Measurements from ENCODE around the gene MRPL23.

The MRPL23 gene

DNA sequence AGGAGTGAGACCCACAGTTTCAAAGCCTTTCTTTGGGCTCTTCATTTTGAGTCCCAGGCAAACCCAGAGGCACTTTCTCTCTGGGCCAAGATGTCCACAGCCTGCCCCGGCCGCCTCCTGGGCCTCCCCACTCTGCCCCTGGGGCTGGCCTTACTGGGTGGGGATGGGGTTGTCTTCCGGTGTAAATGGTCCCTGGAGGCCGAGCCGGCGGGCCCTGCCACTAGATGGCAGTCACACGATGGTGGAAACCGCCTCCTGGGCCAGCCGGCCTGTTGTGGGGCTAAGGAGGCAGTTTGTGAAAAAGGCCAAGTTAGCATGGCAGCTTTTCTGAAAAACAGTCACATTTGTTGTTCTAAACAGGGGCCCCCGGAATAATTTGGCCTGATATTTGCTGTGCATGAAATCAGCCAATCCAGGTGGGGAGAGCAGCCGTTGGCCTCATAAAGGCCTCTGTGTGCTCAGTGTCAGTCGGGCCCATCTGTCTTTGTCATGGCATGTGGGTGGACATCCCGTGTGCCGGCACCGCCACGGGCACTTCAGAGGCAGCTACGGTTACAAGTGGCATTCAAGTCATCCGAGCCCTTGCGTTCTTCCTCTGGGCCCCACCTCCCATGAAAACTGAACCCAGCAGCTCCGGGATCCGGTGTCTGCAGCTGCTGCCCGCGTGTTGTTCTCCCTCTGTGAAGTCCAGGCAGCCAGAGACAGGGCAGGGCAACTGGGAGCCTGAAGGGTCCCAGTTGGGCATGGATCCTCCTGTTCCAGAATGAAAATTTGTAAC lies 6.5 kb downstream of the MRPL23 start:
- no peak for DNase-seq (ENCODE audit: low read depth in 3 of 3)

DNA sequence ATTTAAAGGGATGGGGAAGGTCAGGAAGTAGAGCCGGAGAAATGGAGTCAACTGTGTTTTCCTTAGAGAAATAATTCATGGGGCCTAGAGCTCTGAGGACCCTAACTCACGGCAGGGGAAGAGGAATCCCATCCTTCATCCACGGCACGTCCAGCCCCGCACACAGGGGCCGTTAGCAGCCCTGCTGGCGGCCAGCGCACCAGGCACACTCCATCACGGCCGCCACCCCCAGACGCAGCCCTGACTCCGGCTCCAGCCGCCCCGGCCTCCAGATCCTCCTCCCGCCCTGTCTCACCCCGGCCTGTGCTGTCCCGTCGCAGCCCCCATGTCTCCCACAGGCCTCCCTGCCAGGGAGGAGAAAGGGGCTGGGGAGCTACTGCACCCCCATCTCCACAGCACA lies 11.2 kb downstream of the MRPL23 start:
- no peak for DNase-seq (ENCODE audit: low read depth in 3 of 3)

GRCh38 chr11:1959786-1960185 lies 12.7 kb downstream of the MRPL23 start:
- no peak for DNase-seq (ENCODE audit: low read depth in 3 of 3)

- no peak for DNase-seq (ENCODE audit: low read depth in 3 of 3)
Measured at GRCh38 chr11:1963864-1964263, 16.7 kb downstream of the MRPL23 start.

GRCh38 chr11:1964348-1964747 lies 17.2 kb downstream of the MRPL23 start:
- no peak for DNase-seq (ENCODE audit: low read depth in 3 of 3)

DNA sequence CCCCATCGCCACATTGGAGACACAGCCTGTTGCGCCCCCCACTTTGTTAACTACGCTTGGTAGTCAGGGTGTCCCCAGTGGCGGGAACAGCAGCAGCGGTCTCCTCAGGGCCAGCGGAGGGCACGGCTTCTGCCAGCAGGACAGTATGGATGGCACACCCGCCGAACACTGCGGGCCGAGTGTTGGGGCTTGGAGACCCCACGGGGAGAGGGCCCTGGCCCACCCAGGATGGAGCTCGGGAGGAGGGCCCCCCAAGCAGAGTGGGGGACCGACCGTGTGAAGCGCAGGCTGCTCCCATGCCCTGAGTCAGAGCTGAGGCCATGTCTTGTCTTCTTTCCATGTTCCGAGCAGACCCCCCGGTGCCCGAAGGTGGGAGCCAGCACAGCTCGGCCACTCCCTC lies 17.8 kb downstream of the MRPL23 start:
- DNase-seq (ENCODE audit: low read depth in 3 of 3) = no peak

GRCh38 chr11:1966531-1966930 lies 19.4 kb downstream of the MRPL23 start:
- DNase-seq (ENCODE audit: low read depth in 3 of 3) = no peak

DNA sequence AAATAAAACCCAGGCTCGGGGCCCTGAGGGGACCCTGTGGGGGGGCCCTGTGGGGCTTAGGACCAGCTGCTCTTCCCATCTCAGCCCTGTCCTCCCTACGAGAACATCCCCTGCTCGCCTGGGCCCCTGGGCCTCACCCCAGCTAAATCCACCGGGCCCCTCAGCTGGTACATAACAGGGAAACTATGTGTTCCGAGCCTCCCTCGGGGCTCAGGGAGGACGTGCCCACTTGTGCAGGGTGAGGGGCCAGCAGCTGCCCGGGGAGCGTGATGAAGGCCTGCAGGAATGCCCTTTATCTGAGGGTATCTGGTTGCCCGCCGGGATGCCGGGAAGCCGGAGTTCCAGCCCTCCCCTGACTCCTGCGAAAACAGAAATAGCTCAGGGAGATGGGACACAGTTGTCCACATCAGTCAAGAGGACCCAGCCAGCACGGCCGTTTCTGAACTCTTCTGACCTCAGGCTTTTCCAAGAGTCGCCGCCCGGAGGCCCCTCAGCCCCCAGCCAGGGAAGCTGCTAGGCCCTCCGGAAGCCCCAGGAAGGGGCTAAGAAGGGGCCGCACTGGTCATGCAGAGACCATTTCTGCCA lies 20.6 kb downstream of the MRPL23 start:
- no peak for DNase-seq (ENCODE audit: low read depth in 3 of 3)

GRCh38 chr11:1968454-1969002 lies 21.4 kb downstream of the MRPL23 start:
- DNase-seq (ENCODE audit: low read depth in 3 of 3) = no peak

GRCh38 chr11:1969035-1969434 lies 21.9 kb downstream of the MRPL23 start:
- no peak for DNase-seq (ENCODE audit: low read depth in 3 of 3)

GRCh38 chr11:1969776-1970175 lies 22.6 kb downstream of the MRPL23 start:
- no peak for DNase-seq (ENCODE audit: low read depth in 3 of 3)

GRCh38 chr11:1970956-1971355 lies 23.8 kb downstream of the MRPL23 start:
- no peak for DNase-seq (ENCODE audit: low read depth in 3 of 3)

DNA sequence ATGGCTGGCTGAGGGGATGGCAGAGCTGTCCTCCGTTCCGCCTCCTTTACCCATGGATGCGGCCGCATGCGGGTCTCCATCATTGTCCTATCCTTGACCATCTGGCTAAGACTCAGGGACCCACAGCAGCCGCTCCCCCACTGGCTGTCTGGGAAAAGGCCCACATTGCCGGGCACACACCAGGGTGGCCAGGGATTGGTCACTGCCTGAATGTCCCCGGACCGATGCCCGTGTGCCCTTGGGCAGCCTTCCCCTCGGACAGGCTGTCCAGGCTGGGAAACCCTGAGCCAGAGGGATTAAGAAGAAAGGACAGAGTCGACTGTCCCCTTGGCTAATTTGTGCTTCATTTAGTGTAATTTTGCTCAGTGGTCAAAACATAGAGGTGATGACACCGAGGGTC lies 28.1 kb downstream of the MRPL23 start:
- DNase-seq (ENCODE audit: low read depth in 3 of 3) = no peak

GRCh38 chr11:1978720-1979473 lies 31.8 kb downstream of the MRPL23 start:
- no peak for DNase-seq (ENCODE audit: low read depth in 3 of 3)

- DNase-seq (ENCODE audit: low read depth in 3 of 3) = no peak
Measured at GRCh38 chr11:1979607-1980006, 32.5 kb downstream of the MRPL23 start.

DNA sequence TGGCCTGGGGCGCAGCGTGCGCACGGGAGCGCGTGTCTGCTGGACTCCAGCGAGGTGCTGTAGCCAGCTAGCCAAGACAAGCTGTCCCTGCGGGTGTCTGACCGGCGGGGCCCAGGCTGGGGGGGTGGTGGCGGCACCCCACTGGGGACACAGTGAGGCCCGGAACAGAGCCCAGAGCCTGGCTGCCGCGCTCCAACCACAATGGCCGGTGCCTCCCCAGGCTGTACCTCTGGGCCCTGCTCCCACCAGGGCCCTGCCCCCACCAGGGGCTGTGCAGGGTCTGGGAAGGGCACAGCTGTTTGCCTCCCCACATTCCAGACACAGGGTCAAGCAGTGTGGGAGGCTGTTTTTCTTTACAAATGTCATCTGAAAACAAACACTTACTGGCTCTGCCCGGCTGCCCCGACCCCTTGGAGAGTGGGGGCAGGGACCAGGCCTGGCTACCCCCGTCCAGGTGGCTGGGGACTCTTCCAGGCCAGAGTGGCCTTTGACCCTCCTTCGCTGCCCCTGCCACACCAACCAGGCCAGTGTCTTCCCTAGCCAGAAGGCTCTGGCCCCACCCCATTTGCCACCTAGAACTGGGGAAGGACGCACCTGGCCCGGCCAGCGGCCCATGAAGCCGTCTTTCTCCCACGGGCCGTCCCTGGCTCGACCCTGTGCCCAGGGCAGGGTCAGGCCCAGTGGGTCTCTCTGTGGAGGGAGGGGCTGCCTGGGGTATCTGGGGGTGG lies 35.9 kb downstream of the MRPL23 start:
- DNase-seq (ENCODE audit: low read depth in 3 of 3) = no peak

DNA sequence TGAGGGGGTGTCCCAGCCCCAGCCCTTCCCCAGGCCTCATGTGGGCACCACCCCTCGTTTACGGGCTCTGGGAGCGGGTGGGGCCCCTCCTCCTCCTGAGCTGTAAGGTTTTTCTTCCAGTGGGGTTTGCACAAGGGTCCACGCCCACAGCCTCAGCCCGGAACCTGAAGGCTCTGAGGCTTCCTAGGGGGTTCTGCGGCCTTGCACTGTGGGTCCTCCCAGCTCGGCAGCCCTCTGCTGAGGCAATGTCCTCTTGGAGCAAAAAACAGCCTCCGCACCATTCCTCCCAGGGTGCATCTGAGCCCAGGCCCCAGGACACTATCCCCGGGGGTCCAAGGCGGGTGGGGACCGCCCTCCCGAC lies 36.4 kb downstream of the MRPL23 start:
- DNase-seq (ENCODE audit: low read depth in 3 of 3) = no peak

DNA sequence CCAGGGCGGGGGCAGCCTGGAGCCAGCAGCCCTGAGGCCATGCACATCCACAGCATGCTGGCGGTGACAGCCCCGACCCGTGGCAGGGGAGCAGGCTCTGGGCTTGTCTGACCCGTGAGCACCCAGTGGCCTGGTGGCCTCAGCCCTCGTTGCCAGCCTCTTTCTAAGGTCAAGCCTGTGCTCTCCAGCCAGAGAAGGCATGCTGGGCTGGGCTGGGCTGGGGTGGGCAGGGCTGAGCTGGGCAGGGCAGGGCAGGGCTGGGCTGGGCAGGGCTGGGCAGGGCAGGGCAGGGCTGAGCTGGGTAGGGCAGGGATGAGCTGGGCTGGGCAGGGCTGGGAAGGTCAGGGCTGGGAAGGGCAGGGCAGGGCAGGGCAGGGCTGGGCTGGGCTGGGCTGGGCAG lies 39.9 kb downstream of the MRPL23 start:
- no peak for DNase-seq (ENCODE audit: low read depth in 3 of 3)

GRCh38 chr11:1988174-1988573 lies 41.0 kb downstream of the MRPL23 start:
- no peak for DNase-seq (ENCODE audit: low read depth in 3 of 3)

DNA sequence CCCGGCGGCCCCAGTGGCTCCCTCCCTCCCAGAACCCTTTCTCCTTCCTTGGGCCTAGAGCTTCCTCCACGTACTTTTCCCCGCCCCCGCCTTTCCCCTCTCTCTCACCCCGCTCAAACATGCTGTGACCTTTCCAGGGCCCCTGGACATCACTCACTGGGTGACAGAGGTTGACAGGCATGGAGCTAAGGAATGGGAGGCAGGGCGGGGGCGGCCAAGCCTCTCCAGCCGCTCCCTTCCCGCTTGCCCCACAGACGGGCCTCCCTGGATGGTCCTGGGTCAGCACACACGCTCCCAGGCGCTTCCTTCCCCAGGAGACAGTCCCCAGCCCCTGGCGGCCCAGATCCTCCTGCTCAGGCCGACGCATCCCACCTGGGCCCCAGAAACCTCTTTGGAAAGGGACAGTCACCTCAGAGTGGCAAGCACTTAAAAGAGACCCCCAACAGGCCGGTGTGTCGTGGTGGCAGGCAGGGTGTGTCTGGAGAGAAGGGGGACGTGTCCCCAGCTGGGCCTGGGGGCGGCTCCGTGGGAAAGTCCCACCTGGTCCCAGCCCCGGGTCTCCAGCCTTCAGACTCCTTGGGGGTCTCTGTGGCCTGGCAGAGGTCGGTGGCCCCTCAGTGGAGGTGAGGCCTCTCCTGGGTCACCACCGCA lies 41.7 kb downstream of the MRPL23 start:
- DNase-seq (ENCODE audit: low read depth in 3 of 3) = no peak

DNA sequence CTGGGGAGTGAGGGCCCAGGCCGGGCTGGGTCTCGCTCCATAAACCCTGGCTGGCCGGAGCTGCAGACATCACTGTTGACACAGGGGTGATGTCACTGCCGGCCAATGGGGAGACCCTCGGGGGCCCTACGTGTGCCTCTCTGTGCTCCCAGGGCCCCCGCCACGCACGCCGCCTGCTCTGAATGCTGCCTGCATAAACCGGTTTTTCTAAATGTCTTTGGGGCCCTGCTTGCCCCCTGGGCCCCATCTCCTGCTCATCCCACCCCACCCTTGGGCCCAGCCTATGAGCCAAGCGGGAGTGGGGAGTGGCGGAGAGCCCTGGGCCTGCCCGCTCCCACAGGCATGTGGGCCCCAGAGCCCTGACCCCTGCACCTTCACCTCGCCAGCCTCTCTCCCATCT lies 42.8 kb downstream of the MRPL23 start:
- no peak for DNase-seq (ENCODE audit: low read depth in 3 of 3)
